Panc1 (cell line): ENCODE measurements around the gene CCDC154.

Source experiments
- CTCF ChIP-seq: fragments of 450-650 bp; IDR thresholded peaks from 2 replicates; pipeline ENCODE4 v1.5.1; 2017; ENCODE audit warnings: mild to moderate bottlenecking
- POLR2AphosphoS5 ChIP-seq: IDR thresholded peaks from 2 replicates; pipeline ENCODE4 v1.6.1; 2012; ENCODE audit warnings: mild to moderate bottlenecking, low read depth, low read length, moderate library complexity

GRCh38 chr16:1403733-1404132 lies 40.6 kb downstream of the CCDC154 start:
- TF ChIP-seq CTCF (no peak), POLR2AphosphoS5 (no peak)
